Stimulated activated CD8-positive, alpha-beta memory T cell treated with anti-CD3 and anti-CD28 coated beads, Interleukin-4, amount 100 ng/mL, for 24 hours (primary cell): ENCODE results near the gene KIAA0319L.
"Not testable (repeated sequence)": the region's sequence is repeated elsewhere in the genome, so short reads cannot be mapped to it uniquely, and the experiment has no call there.

Experiments
- DNase-seq: peaks from one replicate; pipeline ENCODE4 v3.0.0-alpha.2; 2020; ENCODE audit warnings: low read depth

The KIAA0319L gene

DNA sequence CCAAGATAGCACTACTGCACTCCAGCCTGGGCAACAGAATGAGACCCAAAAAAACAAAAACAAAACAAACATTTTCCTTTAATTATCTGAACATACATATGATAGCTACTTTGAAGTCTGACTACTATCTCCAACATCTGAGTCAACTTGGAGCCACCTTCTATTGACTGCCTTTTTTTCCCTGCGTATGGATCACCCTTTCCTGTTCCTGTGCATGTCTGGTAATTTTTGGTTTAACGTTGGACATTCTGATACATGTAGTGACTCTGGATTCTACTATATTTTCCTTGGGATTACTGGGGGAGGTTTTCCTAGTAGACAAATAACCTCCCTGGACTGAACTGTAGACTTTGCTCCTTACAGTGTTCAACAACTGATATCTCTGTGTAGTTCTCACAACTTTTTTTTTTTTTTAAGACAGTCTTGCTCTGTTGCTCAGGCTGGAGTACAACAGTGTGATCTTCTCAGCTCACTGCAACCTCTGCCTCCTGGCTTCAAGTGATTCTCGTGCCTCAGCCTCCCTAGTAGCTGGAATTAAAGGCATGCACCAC is 70.3 kb downstream of the KIAA0319L start:
- DNase-seq = no peak

DNA sequence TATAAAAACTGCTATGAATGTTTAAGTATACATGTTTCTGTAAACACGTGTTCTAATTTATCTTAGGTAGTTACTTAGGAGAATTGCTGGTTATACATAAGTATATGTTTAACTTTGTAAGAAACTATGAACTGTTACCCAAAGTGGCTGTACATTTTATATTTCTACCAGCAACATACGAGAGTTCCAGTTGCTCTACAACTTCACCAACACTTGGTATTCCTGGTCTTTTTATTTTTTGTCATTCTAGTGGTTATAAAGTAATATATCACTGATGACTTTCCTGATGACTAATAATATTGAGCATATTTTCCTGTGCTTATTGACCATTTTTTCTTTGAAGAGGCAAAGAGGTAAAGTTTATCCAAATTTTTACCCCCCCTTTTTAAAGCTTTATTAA is 76.0 kb downstream of the KIAA0319L start:
- no peak for DNase-seq

DNA sequence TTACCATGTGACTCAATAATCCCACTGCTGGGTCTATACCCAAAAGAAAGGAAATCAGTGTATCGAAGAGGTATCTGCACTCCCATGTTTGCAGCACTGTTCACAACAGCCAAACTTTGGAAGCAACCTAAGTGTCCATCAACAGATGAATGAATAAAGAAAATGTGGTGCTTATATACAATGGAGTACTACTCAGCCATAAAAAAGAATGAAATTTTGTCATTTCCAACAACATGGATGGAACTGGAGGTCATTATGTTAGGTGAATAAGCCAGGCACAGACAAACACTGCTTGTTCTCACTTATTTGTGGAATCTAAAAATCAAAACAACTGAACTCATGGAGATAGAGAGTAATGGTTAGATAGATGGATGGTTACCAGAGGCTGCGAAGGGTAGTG is 79.3 kb downstream of the KIAA0319L start:
- no peak for DNase-seq

DNA sequence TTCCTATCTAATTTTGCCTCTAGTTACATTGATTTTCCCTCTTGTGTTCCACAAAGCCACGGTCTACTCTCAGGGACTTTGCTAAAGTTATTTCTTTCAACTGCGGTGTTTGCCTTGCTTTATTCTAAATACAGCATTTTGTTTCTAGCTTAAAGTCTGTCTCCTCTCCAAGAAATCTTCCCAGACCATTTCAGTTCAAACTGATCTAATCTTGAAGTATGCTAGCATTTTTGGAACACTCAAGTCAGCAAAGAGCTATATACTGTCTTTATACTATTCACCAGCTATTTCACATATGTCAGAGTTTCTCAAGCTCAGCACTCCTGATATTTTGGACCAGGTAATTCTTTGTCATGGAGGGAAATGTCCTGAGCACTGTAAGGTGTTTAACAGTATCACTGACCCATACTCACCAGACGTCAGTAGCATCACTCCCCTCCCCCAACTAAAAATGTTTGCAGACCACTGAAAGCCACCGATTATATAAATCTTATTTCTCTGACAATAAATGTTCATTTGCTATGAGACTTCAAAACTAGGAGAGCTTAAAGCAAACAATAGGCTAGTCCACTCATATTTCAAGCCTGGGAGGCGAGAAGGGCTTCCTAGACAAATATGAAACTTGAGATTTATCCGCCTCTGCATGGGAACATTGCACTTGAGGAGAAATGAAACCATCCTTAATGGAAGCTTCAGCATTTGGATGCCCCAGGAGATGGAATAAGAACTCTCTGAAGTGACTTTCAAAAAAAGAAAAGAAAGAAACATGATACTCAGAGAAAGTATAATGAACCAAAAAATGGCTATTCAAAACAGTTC is 81.1 kb downstream of the KIAA0319L start:
- DNase-seq = no peak

DNA sequence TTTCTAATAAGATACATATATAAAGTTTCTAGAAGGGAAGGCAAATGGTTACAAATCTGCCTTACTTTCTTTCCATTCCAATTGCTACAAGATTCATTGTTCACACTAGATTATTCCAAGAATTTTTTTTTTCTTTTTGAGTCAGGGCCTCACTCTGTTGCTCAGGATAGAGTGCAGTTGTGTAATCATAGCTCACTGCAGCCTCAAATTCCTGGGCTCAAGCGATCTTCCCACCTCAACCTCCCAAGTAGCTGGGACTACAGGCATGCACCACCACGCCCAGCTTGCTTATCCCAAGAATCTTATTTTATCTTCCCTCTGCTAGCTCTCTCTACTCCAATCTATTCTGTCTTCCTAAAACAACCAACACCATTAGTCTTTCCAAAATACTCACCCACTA is 81.8 kb downstream of the KIAA0319L start:
- DNase-seq = no peak

DNA sequence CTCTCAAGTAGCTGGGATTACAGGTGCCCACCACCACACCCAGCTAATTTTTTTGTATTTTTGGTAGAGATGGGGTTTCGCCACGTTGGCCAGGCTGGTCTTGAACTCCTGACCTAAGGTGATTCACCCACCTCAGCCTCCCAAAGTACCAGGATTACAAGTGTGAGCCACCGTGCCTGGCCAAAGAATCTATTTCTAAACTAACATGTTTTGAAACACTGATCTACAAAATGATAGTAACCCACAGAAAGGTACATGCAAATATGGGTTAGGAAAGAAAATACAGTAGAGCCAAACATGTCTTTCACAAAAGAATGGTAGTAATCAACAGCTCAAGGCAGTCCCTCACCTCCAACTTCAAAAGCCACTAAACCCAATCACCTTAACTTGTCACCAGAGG is 84.0 kb downstream of the KIAA0319L start:
- not testable (repeated sequence) for DNase-seq

DNA sequence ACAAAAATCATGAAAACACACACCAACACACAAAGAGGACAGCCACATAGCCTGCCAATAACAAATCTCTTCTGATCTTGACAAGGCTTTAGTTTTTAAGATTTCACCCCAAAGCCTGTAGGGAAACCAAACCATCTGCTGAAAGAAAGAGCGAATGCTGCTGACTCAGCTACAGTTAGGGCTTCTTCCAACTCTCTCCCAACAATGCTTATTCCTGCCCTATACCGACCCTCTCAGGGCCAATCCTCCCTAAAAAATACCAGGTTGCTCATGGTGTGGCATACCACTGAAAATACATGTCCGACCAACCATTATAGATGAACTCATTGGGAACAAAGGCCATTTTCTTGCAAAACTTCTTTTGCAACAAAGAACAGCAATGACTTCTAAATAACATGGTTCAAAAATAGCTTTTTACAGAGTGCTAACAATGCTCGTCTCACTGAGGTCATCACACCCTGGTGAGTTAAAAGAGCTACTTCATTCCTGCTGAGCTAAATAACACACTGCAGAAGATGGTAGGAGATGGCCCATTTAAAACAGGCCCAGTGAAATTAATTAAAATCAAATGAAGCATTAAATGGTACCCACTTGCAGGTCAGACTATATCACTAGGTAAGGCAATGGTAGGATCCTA is 86.1 kb downstream of the KIAA0319L start:
- DNase-seq = no peak

DNA sequence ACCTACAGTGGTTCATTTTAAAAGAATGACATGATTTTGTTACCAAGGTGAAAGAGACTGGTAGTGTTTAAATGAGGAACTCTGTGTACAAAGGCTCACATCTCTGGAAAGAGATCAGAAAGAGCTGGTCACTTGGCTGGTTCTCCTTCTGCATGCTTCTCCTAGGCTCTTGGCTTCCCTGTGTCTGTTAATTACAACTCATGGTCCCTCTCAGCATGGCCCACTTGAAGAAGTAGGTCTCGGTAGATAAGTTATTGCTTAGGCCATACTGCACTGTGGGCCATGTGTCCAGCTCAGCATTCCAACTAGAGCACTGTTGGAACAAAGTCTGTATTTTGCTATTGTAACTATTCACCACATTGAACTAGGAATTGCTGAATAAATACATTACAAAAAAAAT is 91.1 kb downstream of the KIAA0319L start:
- DNase-seq = no peak

DNA sequence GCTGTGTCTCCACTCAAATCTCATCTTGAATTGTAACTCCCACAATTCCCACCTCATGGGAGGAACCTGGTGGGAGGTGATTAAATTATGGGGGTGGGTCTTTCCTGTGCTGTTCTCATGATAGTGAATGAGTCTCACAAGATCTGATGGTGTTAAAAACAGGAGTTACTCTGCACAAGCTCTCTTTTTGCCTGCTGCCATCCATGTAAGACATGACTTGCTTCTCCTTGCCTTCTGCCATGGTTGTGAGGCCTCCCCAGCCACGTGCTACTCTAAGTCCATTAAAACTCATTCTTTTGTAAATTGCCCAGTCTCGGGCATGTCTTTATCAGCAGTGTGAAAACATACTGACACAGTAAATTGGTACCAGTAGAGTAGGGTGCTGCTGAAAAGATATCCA is 93.5 kb downstream of the KIAA0319L start:
- DNase-seq = not testable (repeated sequence)

DNA sequence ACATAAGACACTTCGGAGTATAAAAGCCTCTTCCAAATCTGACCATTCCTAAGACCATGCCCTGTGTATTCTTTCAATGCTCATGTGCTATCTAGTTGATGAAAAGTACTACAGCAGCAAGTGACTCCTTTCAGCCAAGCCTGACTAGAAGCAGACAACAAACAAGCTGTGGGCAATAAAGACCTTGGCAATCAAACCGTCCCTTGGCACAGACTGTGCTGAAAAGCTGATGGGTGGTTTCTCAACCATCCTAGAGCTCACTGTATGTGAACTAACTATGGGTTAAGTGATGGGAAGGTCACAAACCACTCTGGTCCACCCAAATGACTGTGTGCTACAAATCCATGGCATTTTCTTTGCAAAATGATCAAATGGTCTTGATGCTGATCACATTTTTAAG is 94.0 kb downstream of the KIAA0319L start:
- DNase-seq = no peak

DNA sequence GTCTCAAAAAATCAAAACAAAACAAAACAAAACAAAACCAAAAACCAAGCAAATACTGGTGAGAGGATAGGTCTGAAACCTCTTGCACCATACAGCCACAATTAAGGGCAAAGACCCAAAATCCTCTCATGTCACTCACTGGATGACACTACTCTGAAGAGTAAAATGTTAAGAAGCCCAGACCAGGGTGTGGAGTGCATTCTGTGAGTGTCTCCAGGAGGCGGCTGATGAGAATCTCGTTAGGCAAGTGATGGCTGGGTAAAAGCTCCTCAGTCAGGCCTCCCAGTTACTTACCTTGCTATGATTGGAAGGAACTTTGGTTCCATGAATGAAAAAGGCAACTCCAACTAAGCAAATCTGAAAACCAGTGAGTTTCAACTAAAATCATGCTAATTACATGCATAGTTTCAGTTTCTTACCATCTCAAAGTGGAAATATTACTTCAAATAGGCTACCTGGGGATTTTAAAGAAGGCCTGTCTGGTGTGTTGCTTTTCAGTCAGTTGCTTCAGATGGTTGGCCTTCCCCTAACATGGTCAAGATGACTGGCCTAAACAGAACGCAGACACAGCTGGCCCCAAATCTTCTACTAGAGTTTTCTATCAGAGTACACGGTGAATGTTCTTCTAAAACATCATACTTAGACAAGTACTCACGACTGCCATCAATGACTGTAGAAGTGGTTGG is 95.1 kb downstream of the KIAA0319L start:
- no peak for DNase-seq

DNA sequence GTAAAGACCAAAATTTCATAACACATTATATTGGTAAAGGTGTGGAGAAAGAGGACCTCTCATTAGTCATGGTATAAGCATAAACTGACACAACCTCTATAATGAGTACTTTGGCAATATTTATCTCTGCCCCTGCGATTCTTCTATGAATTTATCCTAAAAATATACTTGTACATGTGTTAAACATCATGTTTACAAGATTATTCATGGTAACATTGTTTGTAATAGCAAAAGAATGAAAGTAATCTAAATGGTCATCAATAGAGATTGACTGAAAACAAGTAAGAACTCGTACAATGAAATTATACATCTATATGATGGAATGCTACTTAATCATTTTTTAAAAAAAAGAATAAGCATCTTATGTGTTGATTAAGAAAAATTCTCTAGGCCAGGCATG is 96.4 kb downstream of the KIAA0319L start:
- DNase-seq = no peak

DNA sequence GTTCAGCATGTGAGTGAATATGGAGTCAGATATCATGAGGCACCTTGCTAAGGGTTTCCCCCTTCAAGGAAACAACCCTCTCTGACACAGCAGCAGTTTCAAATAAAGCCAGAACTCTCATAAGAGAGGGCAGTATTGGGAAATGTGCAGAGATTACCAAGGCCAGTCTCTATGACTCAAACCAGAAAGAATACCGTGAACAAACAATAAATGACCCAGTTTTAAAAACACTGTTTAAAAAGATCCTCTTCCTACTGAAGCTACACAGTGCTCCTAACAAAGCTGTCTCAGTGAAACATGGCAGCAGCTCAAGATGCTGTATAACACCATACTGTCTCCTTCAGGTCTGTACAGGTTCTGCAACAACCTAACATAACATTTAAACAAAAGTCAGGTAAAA is 102.6 kb downstream of the KIAA0319L start:
- no peak for DNase-seq

DNA sequence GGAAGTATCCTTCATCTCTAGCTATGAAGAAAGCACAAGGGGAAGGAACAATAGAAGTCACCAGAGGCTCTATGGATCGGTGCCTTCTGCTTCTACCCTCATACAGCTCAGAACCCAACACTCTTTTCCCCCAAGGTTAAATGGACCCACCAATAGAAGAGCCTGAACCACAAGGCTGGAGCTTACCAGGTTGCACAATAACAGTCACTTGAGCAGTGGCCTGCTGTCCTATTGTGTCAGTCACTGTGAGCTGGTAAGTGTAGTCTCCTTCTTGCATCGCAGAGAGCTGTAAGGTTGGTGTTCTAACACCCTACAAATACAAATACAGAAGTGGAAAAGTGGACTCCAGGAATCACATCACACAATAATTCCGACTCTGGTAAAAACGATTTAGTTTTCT is 103.0 kb downstream of the KIAA0319L start:
- DNase-seq = no peak

DNA sequence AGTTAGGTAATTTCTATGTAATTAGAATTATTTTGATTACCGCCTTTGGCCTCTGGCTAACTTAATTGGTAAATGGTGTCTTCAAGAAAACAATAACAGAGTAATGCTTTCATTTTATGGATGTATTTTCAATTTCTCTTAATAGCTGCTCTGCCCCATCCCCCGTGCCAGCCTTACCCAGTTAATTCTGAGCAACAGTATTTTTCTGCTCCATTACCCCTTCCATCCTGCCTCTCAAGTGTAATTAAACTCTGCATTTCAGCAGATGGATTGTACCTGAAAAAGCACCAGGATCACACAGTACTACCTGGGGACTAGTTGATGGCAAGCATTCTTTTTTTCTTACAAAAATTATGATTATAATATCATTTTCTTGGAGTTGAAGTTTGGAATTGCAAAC is 104.2 kb downstream of the KIAA0319L start:
- no peak for DNase-seq

DNA sequence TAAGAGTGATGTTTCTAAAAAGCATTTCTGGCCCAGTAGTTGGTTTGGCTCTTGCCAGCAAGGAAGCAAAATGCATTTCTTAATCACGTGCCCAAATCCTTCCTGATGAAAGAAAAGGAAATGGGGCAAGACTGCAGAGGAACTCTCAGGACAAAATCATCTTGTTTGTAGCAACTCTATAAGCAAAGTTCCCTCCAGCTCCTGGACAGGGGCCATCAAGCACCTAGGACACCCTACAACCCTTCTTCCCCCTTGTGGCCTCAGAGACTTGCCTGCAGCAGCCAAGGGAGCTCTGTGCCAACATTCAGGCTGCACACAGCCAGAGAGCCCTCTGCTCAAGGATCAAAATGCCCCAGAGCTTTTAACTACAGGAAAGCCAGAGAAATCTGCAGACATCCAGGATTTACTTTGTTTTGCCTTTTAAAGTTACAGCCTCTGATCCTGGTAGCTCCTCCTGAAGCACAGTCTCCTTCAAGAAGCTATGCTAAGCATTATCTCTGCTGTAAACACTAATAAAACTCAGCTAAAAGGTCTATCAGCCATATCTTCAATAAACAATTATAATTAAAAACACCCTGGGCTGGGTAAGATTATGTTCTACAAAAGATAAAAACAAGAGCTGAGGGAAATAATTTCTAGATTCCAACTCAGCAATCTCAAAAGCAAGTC is 105.0 kb downstream of the KIAA0319L start:
- no peak for DNase-seq

DNA sequence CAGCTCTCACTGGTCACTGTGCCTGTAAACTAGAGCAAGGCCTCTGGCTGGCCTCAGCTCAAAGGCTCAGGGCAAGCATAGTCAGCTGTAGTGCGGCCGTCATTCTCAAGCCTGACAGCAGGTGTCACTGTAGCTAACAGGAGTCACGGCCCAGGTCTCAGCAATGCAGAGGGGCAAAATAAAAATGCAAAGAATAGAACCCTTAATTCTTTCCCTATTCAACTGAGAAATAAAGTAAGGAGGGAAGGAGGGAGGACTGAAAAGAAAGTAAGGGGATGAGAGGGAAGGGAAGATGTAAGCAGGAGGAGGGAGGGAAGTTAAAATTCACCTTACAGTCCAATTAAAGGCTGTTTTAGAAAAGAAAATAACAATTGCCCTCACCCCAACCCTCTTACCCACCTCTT is 106.1 kb downstream of the KIAA0319L start:
- DNase-seq = peak; percentile 70

DNA sequence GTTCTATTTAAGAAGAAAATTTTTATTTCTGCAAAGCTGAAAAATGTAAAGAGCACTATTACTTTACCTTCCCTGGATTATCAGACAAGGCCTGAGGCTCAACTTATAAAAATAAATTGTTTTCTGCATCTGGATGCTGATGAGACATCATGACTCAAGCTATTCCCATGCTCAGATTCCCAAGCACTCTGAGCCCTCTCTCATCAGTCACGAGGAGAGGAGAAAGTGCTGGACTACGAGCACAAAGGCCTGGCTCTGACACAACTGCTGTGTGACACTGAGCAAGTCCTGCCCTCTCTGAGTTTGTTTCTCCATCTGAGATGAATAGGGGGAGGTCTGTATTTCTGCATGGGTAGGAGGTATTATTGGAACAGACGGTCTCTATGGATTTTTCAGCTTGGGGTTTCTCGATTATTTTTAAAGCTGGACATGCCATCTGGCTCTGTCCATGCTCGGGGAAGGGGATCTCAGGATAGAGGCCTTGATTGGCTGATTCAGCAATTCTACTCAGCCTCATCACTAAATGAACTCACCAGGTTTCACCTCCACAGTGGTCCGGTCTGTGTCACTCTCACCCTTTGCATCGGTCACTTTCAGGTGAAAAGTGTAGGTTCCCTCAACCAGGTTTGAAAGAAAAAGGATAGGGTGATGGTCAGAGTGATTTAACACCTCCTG is 107.7 kb downstream of the KIAA0319L start:
- DNase-seq = no peak

DNA sequence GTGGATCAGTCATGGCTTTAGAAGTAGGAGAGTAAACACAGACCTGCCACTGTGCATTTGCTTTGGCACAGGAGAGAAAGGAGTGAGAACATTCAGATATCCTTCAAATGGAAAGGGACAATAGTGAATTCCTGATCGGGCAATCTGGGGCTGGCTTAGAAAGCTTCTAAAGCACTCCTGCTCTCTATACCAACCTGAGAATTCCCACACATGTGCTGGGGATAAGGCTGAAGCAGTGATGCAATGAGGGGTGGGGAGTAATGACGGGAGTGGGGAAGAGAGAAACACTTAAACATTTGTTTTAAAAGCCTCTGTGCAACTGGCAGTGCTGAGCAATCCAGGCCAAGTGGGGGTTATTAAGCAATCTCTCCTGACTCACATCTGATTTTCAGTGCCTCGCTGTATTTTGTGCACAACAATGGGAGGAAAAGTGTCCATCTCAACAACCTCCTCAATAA is 108.8 kb downstream of the KIAA0319L start:
- no peak for DNase-seq

DNA sequence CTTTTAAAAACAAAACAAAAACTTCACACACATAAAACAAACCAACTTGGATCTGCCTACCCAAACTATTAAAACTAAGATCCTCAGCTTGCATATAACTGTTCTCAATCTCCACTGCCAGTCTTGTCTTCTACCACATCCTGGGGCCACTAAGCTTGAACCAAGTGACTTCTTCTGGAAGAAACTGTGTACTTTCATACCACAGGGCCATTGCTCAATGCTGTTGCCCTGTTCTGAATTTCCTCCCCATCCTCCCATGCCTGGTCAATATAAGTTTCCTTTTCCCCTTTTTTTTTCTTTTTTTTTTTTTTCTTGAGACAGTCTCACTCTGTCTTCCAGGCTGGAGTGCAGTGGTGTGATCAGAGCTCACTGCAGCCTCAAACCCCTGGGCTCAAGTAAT is 109.9 kb downstream of the KIAA0319L start:
- DNase-seq = no peak

DNA sequence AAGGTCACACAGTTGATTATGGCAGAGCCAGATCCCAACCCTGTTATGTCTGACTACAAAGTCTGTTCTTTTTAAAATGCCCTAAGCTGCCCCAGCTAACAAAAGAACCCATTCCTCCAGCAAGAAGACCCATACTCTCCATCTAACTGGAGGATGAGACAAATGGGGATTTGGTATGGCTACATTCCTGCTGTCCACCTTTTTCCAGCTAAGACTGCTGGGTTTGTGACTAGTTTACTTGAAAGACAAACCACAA is 112.8 kb downstream of the KIAA0319L start:
- DNase-seq = no peak
